HuH-7.5 (cell line): ENCODE data around the gene ZCWPW2.

Experiments
- DNase-seq: peaks from one replicate; pipeline ENCODE4 v3.0.0; 2011; ENCODE audit warnings: low spot score

The ZCWPW2 gene

DNA sequence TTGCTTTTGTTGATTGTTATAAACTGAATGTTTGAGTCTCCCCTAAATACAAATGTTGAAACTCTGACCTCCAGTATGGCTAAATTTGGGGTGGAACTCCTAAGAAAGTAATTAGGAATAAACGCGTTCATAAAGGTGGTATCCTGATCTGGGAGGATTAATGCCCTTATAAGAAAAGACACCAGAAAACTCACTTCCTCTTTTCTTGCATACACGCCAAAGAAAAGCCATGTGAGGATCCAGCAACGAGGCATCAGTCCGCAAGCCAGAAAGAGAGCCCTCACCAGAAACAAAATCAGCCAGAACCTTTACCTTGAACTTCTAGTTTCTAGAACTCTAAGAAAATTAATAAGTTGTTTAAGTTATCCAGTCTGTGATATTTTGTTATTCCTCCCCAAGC is 37.5 kb downstream of the ZCWPW2 start:
- no peak for DNase-seq

- no peak for DNase-seq
These were observed 40.5 kb downstream of the ZCWPW2 start for GRCh38 chr3:28388978-28389377.

DNA sequence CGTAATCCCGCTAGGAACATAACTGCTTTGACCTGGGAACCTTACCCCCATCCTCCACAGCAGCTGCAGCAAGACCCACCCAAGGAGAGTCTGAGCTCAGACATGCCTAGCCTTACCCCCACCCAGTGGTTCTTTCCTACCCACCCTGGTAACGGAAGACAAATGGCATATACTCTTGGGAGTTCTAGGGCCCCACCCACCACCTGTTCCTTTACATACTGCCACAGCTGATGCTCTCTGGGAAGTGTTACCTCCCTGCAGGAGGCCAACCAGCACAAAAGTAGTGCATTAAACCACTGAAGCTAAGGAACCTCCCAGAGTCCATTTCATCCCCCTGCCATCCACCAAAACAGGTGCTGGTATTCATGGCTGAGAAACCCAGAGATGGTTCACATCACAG is 50.7 kb downstream of the ZCWPW2 start:
- no peak for DNase-seq

DNA sequence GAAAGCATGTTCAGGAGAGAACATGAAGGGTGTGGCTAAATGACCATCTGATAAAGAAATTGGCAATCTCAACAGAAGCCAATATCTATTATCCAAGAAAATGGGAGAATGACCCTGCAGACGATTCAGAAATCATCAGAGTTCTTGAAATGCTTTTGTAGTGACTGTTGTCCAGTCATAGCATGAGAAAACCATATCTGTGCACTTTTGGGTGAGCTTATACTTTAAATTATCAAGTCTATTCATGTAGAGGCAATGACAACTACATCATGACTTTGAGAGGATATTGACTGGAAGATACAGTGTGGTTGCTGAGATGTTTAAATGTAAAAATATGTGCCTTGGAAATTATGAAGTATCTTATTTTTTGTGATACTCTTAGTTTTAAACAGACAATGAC is 57.7 kb downstream of the ZCWPW2 start:
- no peak for DNase-seq

DNA sequence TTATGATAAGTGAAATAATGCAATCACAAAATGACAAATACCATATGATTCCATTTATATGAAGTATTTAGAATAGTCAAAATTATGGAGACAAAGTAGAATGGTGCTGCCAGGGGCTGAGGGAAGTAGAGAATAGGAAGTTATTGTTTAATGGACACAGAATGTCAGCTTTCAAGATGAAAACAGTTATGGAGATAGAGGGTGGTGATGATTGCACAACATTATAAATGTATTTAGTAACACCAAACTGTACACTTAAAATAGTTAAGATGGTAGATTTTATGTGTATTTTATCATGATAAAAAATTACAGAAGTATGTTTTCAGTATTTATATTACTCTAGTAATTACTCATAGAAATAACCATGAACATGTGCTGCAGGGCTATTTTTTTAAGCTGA is 100.9 kb downstream of the ZCWPW2 start:
- no peak for DNase-seq

GRCh38 chr3:28462866-28463265 is 114.3 kb downstream of the ZCWPW2 start:
- no peak for DNase-seq

DNA sequence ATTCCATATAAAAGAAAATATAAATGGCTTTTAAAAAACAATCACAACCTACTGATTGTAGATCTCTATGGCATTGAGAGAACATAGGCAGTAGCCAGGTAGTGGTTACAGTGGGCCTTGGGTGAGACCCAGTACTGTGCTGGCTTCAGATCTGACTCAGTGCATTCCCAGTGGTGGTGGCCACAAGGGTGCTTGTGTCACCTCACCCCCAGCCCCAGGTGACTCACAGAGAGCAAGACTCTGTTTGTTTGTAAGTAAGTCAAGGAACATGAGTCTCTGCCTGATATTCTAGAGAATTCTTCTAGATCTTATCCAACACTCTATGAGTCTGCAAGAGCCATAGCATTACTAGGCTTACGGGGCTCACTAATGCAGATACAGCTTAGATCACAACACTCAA is 118.9 kb downstream of the ZCWPW2 start:
- no peak for DNase-seq

GRCh38 chr3:28476194-28476593 is 127.7 kb downstream of the ZCWPW2 start:
- DNase-seq = peak; percentile 40

DNA sequence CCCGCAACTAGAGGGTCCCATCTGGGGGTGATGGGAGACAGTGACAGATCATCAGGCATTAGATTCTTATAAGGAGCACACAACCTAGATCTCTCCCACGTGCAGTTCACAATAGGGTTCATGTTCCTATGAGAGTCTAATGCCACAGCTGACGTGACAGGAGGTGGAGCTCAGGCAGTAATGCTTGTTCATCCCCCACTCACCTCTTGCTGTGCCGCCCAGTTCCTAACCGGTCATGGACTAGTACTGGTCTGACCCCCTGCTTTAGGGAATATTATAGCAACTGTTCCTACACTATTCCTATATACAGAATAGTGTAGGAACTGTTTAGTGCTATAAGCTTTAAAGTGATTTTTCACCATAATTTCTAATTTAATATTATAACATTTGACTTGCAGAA is 128.2 kb downstream of the ZCWPW2 start:
- DNase-seq = no peak

- no peak for DNase-seq
These were observed 136.6 kb downstream of the ZCWPW2 start for GRCh38 chr3:28485164-28485563.

- DNase-seq = no peak
These were observed 146.8 kb downstream of the ZCWPW2 start for GRCh38 chr3:28495301-28495700.

- no peak for DNase-seq
These were observed 153.9 kb downstream of the ZCWPW2 start for GRCh38 chr3:28502397-28502937.

GRCh38 chr3:28504976-28505375 is 156.5 kb downstream of the ZCWPW2 start:
- no peak for DNase-seq

DNA sequence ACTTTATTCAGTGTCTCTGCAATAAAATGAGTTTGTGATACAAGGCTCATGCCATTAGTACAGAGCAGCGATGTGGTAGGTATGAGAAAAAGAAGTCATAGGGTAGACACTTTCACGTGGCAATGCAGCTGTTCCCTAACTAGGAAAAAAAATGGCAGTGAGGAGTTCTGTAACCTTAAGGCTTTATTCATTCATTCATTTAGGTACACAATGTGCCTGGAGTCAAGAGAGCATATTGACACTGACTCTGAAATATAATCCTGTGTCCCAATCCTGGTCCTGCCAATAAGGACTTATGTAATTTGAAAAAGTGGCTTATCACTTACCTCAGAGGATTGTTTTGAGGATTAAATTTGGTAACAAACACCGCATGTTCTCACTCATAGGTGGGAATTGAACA is 173.1 kb downstream of the ZCWPW2 start:
- no peak for DNase-seq

DNA sequence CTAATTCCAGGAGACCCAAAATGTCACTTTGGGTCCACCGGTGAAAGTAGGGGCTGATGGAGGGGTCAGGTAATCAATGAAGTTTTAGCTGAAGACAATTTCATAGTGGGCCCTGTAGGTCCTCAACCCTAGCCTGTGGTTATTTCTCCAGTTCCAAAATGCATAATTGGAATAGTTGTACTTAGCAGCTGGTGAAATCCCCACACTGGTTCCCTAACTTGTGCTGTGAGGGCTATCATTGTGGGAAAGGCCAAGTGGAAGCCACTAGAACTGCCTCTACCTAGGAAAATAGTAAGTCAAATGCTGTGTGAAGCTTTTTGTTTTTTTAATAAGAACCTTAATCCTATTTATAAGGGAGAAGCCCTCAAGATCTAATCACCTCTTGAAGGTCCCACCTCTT is 193.8 kb downstream of the ZCWPW2 start:
- no peak for DNase-seq

- no peak for DNase-seq
These were observed 195.7 kb downstream of the ZCWPW2 start for GRCh38 chr3:28544236-28544635.

- no peak for DNase-seq
These were observed 196.3 kb downstream of the ZCWPW2 start for GRCh38 chr3:28544831-28545230.

GRCh38 chr3:28547677-28548076 is 199.2 kb downstream of the ZCWPW2 start:
- no peak for DNase-seq

DNA sequence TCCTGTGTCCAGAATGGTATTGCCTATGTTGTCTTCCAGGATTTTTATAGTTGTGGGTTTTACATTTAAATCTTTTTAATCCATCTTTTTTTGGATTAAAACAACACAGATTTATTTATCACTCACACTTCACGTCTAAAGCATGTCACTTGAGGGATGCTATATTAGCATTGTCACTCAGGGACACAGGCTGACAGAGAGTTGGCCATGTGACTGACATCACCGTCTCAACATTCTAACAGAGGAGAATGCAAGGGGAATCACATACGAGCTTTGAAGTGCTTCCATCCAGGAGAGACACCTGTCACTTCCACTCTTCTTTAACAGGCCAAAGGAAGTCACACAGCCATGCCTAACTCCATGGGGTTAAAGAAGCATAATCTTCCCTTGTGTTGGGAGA is 204.7 kb downstream of the ZCWPW2 start:
- no peak for DNase-seq

DNA sequence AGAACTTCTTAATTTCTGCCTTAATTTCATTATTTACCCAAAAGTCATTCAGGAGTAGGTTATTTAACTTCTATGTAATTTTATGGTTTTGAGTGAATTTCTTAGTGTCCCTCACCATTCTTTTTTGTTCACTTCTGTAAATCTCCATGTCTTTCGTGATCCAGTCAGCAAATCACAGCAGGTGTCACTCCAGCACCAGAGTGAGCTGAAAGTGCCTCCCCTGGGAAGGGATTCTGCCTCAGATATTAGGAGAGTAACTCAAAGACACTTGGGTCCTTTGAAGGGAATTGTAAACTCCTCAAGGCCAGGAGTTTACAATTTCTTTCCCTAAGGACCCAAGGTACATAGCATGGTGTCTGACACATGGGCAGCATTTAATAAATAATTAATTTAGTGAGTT is 207.7 kb downstream of the ZCWPW2 start:
- DNase-seq = no peak

DNA sequence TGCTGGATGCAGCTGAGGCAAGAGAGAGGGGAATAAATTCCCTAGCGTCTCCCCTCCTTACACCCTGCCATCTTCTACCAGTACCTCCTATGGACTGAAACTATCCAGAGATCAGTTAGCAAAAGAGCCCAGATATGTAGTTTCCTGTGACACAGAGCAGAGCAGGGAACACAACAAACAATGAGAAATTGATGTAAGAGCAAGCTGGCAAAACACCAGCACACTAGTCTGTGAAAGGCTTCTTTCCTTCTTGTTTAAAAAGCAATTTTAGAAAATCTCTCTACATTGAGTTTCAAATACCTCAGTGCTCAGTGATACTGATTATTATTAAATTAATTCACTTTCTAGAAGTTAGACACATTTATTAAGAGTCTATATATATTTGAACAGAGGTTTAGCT is 215.7 kb downstream of the ZCWPW2 start:
- DNase-seq = no peak

DNA sequence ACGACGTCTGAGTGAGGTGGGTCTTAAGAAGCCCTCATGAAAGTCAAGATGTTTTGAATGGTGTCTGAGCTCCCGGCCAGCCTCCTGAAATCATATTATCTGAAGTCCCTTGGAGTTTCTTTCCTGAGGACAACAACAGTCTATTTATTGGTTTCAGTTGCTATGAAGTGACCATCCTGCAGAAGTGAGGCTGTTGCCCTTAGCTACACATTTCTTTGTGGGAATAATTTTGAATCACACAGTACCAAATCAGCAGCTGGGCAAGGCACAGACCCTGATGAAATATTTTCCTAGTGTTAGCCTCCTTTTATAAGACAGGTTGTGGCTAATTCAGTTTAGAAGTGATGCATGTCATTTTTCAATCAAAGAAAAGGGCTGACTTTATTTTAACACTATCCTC is 220.8 kb downstream of the ZCWPW2 start:
- DNase-seq = no peak

DNA sequence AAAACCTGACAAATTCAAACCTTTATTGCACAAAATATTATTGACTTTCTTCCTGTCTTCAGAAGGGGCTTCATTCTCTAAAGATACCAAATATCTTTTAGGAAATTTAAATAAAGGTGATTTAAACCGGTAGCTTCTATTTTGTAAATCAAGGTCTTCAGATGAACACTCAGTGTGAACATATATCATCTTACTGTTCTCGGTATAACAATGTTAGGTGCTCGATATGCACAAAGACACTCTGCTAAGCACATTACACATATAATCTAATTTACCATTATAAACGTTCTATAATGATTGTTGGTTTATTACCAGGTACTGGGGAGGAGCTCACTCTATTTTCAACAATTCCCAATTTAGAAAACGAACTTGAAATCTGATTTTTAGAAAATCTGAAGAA is 225.5 kb downstream of the ZCWPW2 start:
- DNase-seq = no peak

GRCh38 chr3:28575100-28575745 is 226.7 kb downstream of the ZCWPW2 start:
- DNase-seq = no peak
